SW 1271 (cell line): ENCODE data around the gene ENGASE.

Experiments
- DNase-seq, 2 experiments: peaks; one replicate each; lab custom pipeline; 2025; lab: John Stamatoyannopoulos, UW

ENGASE gene

GRCh38 chr17:79113699-79114457 lies 39.3 kb downstream of the ENGASE start:
- no peak for DNase-seq

GRCh38 chr17:79114458-79115301 lies 40.1 kb downstream of the ENGASE start:
- no peak for DNase-seq

GRCh38 chr17:79115487-79115886 lies 40.9 kb downstream of the ENGASE start:
- DNase-seq: no peak

GRCh38 chr17:79116575-79117368 lies 42.1 kb downstream of the ENGASE start:
- no peak for DNase-seq

GRCh38 chr17:79117905-79118487 lies 43.4 kb downstream of the ENGASE start:
- DNase-seq: no peak

GRCh38 chr17:79118924-79119323 lies 44.3 kb downstream of the ENGASE start:
- DNase-seq: no peak

GRCh38 chr17:79120259-79120658 lies 45.6 kb downstream of the ENGASE start:
- DNase-seq: no peak

- no peak for DNase-seq
Measured at GRCh38 chr17:79123988-79124387, 49.4 kb downstream of the ENGASE start.

GRCh38 chr17:79124513-79125209 lies 50.0 kb downstream of the ENGASE start:
- DNase-seq: no peak

- no peak for DNase-seq
Measured at GRCh38 chr17:79125503-79125902, 50.9 kb downstream of the ENGASE start.

- DNase-seq: no peak
Measured at GRCh38 chr17:79126139-79126538, 51.5 kb downstream of the ENGASE start.

- DNase-seq: no peak
Measured at GRCh38 chr17:79127534-79128135, 53.0 kb downstream of the ENGASE start.

GRCh38 chr17:79129523-79129922 lies 54.9 kb downstream of the ENGASE start:
- no peak for DNase-seq

- DNase-seq: no peak
Measured at GRCh38 chr17:79130536-79131273, 56.1 kb downstream of the ENGASE start.

- no peak for DNase-seq
Measured at GRCh38 chr17:79131274-79131635, 56.6 kb downstream of the ENGASE start.

- DNase-seq: no peak
Measured at GRCh38 chr17:79131701-79132100, 57.1 kb downstream of the ENGASE start.

- no peak for DNase-seq
Measured at GRCh38 chr17:79132271-79133064, 57.8 kb downstream of the ENGASE start.

- no peak for DNase-seq
Measured at GRCh38 chr17:79133214-79133613, 58.6 kb downstream of the ENGASE start.

- DNase-seq: no peak
Measured at GRCh38 chr17:79133985-79134384, 59.4 kb downstream of the ENGASE start.

GRCh38 chr17:79135011-79135410 lies 60.4 kb downstream of the ENGASE start:
- DNase-seq: no peak
